IMR-90 (cell line): ENCODE measurements around the gene TIAM1. TPM values are rescaled to one million over a fixed set of nuclear protein-coding genes. Genes with fewer than 3 reads are reported as not detected.

Experiments
- ATAC-seq: fragments of 200-7000 bp; cut with Tn5 transposase; 2 replicates; pipeline ENCODE4 v1.9.1; 2020; ENCODE audit warnings: low read depth, mild to moderate bottlenecking, moderate library complexity
- BruUV-seq: library from RNA; stranded (reverse); fragments of 400-500 nt; replicated peaks from 2 replicates; lab custom pipeline; 2021; lab: Mats Ljungman, UMichigan
- CTCF ChIA-PET: fragments of 300-600 bp; formaldehyde crosslinking; extraction: SDS; loops from one replicate; lab custom pipeline; 2021; ENCODE audit warnings: antibody characterized with exemption; lab: Yijun Ruan, JAX
- POLR2A ChIA-PET: fragments of 300-600 bp; sonication (Branson Sonifier 250); formaldehyde crosslinking; loops from one replicate; lab custom pipeline; 2022; ENCODE audit warnings: antibody characterized with exemption; ENCODE audit not compliant: unreplicated experiment; lab: Charles Lee
- DNase-seq: peaks from one replicate; pipeline ENCODE4 v3.0.0; 2013
- H2AFZ ChIP-seq: replicated peaks from 2 replicates; pipeline ENCODE3; 2013; ENCODE audit warnings: low read length, mild to moderate bottlenecking; ENCODE audit not compliant: poor library complexity
- H2AK5ac ChIP-seq: 2 replicates; pipeline ENCODE4 v1.6.1; 2013; ENCODE audit warnings: low read depth, low read length, inconsistent platforms
- H2AK9ac ChIP-seq: replicated peaks from 2 replicates; pipeline ENCODE3; 2013; ENCODE audit warnings: mild to moderate bottlenecking, low read depth, low read length, moderate library complexity; ENCODE audit not compliant: poor library complexity
- H2BK120ac ChIP-seq: 2 replicates; pipeline ENCODE4 v1.6.1; 2013; ENCODE audit warnings: low read depth, low read length, inconsistent platforms
- H2BK15ac ChIP-seq: 3 replicates; pipeline ENCODE4 v1.6.1; 2013; ENCODE audit warnings: low read depth, low read length, inconsistent platforms
- H2BK20ac ChIP-seq: 2 replicates; pipeline ENCODE4 v1.6.1; 2013; ENCODE audit warnings: low read depth, mild to moderate bottlenecking, inconsistent platforms, low read length, moderate library complexity
- H2BK5ac ChIP-seq: 2 replicates; pipeline ENCODE4 v1.6.1; 2013; ENCODE audit warnings: mild to moderate bottlenecking, low read depth, low read length, inconsistent platforms; ENCODE audit not compliant: poor library complexity, severe bottlenecking
- H3K14ac ChIP-seq: replicated peaks from 2 replicates; pipeline ENCODE4 v1.6.1; 2013; ENCODE audit warnings: low read depth, low read length, inconsistent platforms
- H3K18ac ChIP-seq: 2 replicates; pipeline ENCODE4 v1.6.1; 2013; ENCODE audit warnings: low read depth, low read length, control low read depth
- H3K23ac ChIP-seq: 2 replicates; pipeline ENCODE4 v1.6.1; 2013; ENCODE audit warnings: low read depth, low read length, inconsistent platforms
- H3K27ac ChIP-seq: 2 replicates; pipeline ENCODE4 v1.5.1; 2013; ENCODE audit warnings: mild to moderate bottlenecking, control low read depth, low read length; ENCODE audit not compliant: insufficient read depth
- H3K27me3 ChIP-seq: 2 replicates; pipeline ENCODE4 v1.6.1; 2013; ENCODE audit warnings: low read length; ENCODE audit not compliant: control insufficient read depth, insufficient read depth
- H3K36me3 ChIP-seq: 2 replicates; pipeline ENCODE4 v1.6.1; 2013; ENCODE audit warnings: low read length, mixed read lengths; ENCODE audit not compliant: control insufficient read depth, insufficient read depth
- H3K4ac ChIP-seq: 2 replicates; pipeline ENCODE4 v1.6.1; 2013; ENCODE audit warnings: low read depth, low read length, inconsistent platforms
- H3K4me1 ChIP-seq: 2 replicates; pipeline ENCODE4 v1.6.1; 2013; ENCODE audit warnings: low read length, mixed read lengths; ENCODE audit not compliant: control insufficient read depth, insufficient read depth
- H3K4me2 ChIP-seq: 2 replicates; pipeline ENCODE4 v1.6.1; 2013; ENCODE audit warnings: low read depth, mild to moderate bottlenecking, control low read depth, low read length, moderate library complexity
- H3K4me3 ChIP-seq: 2 replicates; pipeline ENCODE4 v1.5.1; 2013; ENCODE audit warnings: low read depth, mild to moderate bottlenecking, control low read depth, low read length, moderate library complexity; ENCODE audit not compliant: insufficient read depth
- H3K56ac ChIP-seq: 2 replicates; pipeline ENCODE4 v1.6.1; 2013; ENCODE audit warnings: low read length, inconsistent platforms; ENCODE audit not compliant: insufficient read depth; ENCODE audit errors: extremely low read depth
- H3K79me1 ChIP-seq, 2 experiments: 2 replicates each; pipeline ENCODE4 v1.6.1; 2013; ENCODE audit warnings: low read length in 2 of 2, inconsistent platforms in 1 of 2, low read depth in 1 of 2
- H3K9ac ChIP-seq: 2 replicates; pipeline ENCODE4 v1.6.1; 2013; ENCODE audit warnings: low read depth, low read length, control low read depth
- H3K9me1 ChIP-seq: 2 replicates; pipeline ENCODE4 v1.6.1; 2013; ENCODE audit warnings: low read length, inconsistent platforms; ENCODE audit not compliant: insufficient read depth
- H3K9me3 ChIP-seq: 2 replicates; pipeline ENCODE4 v1.6.1; 2013; ENCODE audit warnings: low read length; ENCODE audit not compliant: control insufficient read depth, insufficient read depth
- H4K20me1 ChIP-seq: 2 replicates; pipeline ENCODE4 v1.6.1; 2013; ENCODE audit warnings: low read length, inconsistent platforms; ENCODE audit not compliant: insufficient read depth
- H4K5ac ChIP-seq: 2 replicates; pipeline ENCODE4 v1.6.1; 2013; ENCODE audit warnings: mild to moderate bottlenecking, low read depth, low read length, control low read depth
- H4K8ac ChIP-seq, 2 experiments: 2 replicates each; pipeline ENCODE4 v1.6.1; 2013; ENCODE audit warnings: low read depth in 2 of 2, low read length in 2 of 2, control low read depth in 1 of 2, inconsistent platforms in 1 of 2
- H4K91ac ChIP-seq: 2 replicates; pipeline ENCODE4 v1.6.1; 2013; ENCODE audit warnings: low read depth, low read length, inconsistent platforms; ENCODE audit not compliant: insufficient read depth
- BHLHE40 ChIP-seq: fragments of 150-350 bp; IDR thresholded peaks from 2 replicates; pipeline ENCODE4 v1.6.1; 2016; ENCODE audit warnings: mild to moderate bottlenecking, low read depth, low read length
- CEBPB ChIP-seq: IDR thresholded peaks from 2 replicates; pipeline ENCODE4 v1.6.1; 2012; ENCODE audit warnings: low read depth, low read length, improper control_type of control experiment
- CHD1 ChIP-seq: IDR thresholded peaks from 2 replicates; pipeline ENCODE4 v1.6.1; 2012; ENCODE audit warnings: low read depth, low read length, improper control_type of control experiment
- CTCF ChIP-seq: conservative IDR thresholded peaks from 2 replicates; pipeline ENCODE4 v1.5.1; 2012; ENCODE audit warnings: mild to moderate bottlenecking, low read depth, low read length, improper control_type of control experiment
- FOS ChIP-seq: fragments of 150-350 bp; IDR thresholded peaks from 2 replicates; pipeline ENCODE4 v1.6.1; 2016; ENCODE audit warnings: low read depth, low read length
- MAFK ChIP-seq: IDR thresholded peaks from 2 replicates; pipeline ENCODE4 v1.6.1; 2012; ENCODE audit warnings: low read depth, low read length, improper control_type of control experiment
- MAZ ChIP-seq: IDR thresholded peaks from 2 replicates; pipeline ENCODE4 v1.6.1; 2012; ENCODE audit warnings: low read depth, mild to moderate bottlenecking, low read length, improper control_type of control experiment, moderate library complexity, borderline replicate concordance
- MXI1 ChIP-seq: IDR thresholded peaks from 2 replicates; pipeline ENCODE4 v1.6.1; 2012; ENCODE audit warnings: low read depth, mild to moderate bottlenecking, low read length, moderate library complexity, borderline replicate concordance
- NFE2L2 ChIP-seq: fragments of 150-350 bp; IDR thresholded peaks from 2 replicates; pipeline ENCODE4 v1.6.1; 2016; ENCODE audit warnings: low read depth, mild to moderate bottlenecking, low read length
- POLR2A ChIP-seq: IDR thresholded peaks from 2 replicates; pipeline ENCODE4 v1.6.1; 2012; ENCODE audit warnings: mild to moderate bottlenecking, low read depth, low read length
- RAD21 ChIP-seq: IDR thresholded peaks from 2 replicates; pipeline ENCODE4 v1.6.1; 2012; ENCODE audit warnings: low read length, improper control_type of control experiment
- RCOR1 ChIP-seq: IDR thresholded peaks from 2 replicates; pipeline ENCODE4 v1.6.1; 2012; ENCODE audit warnings: mild to moderate bottlenecking, low read length, improper control_type of control experiment; ENCODE audit not compliant: insufficient replicate concordance
- RFX5 ChIP-seq: IDR thresholded peaks from 2 replicates; pipeline ENCODE4 v1.8.0; 2012; ENCODE audit warnings: low read depth, mild to moderate bottlenecking, low read length, moderate library complexity
- SMC3 ChIP-seq: fragments of 150-350 bp; IDR thresholded peaks from 2 replicates; pipeline ENCODE4 v1.6.1; 2016; ENCODE audit warnings: low read depth, mild to moderate bottlenecking, antibody characterized with exemption, low read length, moderate library complexity
- USF2 ChIP-seq: fragments of 150-350 bp; IDR thresholded peaks from 2 replicates; pipeline ENCODE4 v1.6.1; 2017; ENCODE audit warnings: mild to moderate bottlenecking, antibody characterized with exemption, low read length, low read depth
- WGBS, 2 experiments: methylation state at CpG; one replicate each; pipeline versions ENCODE4 v1.1.5 to v1.1.7; 2013; ENCODE audit warnings: missing lambda C conversion rate in 2 of 2; ENCODE audit not compliant: insufficient read length in 1 of 2; ENCODE audit errors: extremely low coverage in 2 of 2; 5-methylcytosine and 5-hydroxymethylcytosine counted together
- dilution Hi-C: fragments of 300-500 bp; cut with HindIII; formaldehyde crosslinking; loops from one replicate; pipeline ENCODE4 v1.14.3; 2018; ENCODE audit warnings: low sequenced_read_pairs; ENCODE audit not compliant: unreplicated experiment
- in situ Hi-C: fragments of 300-500 bp; cut with MboI; formaldehyde crosslinking; loops from 3 replicates; pipeline ENCODE4 v1.14.3; 2019; ENCODE audit warnings: low sequenced_read_pairs, inconsistent platforms, mixed read lengths
- intact Hi-C: fragments of 100-400 bp; cut with micrococcal nuclease; formaldehyde crosslinking; loops from 2 replicates; pipeline ENCODE4 v1.10.0; 2022
- polyA plus RNA-seq, 3 experiments: library from polyadenylated mRNA; depleted of rRNA; stranded (reverse); fragments of >200 nt; gene quantifications; 2 replicates each; pipeline ENCODE4 v1.2.3, GENCODE V29; 2012; ENCODE audit warnings: low replicate concordance in 1 of 3
- total RNA-seq: library from RNA; depleted of rRNA; stranded (reverse); fragments of >200 nt; gene quantifications from 2 replicates; pipeline ENCODE4 v1.2.3, GENCODE V29; 2012
- TF ChIP-seq, protein P1 (sequence below): fragments of 150-350 bp; IDR thresholded peaks from 2 replicates; pipeline ENCODE4 v1.6.1; 2016; ENCODE audit warnings: low read depth, mild to moderate bottlenecking, low read length, moderate library complexity, borderline replicate concordance

The TIAM1 gene
- total and polyA plus RNA-seq, 2 of the 4 experiments (the other 2 are of a cell fraction), result 2.9 to 9.3 TPM

DNA sequence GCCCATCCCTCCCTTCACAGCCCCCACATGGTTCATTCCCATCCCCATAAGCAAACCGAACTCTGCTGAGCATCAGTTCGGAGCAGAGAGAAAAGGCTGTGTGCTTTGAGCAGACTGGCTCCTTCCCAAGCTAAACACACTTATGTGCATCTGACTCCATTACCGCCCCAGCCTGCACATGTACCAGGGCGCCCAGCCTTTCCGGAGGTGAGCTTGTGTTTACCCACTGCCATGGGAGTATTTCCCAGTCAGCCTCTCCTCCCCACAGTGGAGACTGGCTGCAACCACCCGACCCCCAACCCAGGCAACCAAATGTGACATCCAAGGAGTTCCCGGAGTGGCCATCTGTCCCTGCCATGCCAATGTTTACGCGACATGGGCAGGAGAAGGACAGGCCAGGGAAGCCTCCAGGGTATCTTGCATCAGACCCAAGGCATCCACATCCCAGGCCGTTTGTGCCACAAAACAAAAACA is 9.4 kb downstream of the TIAM1 start:
- Histone ChIP-seq H2BK15ac (no peak overlapping the region), H3K4me2 (no peak overlapping the region), H4K8ac (no peak overlapping the region), H3K36me3 (no peaks in the 10 kb centered on the region), H3K79me1 (no peaks in the 10 kb centered on the region), H3K56ac (no peak overlapping the region), H3K18ac (no peak overlapping the region), H3K27me3 (peaks cover 8% of the 10 kb centered on the region; the same call in 1 of the 2 replicates), H2BK5ac (no peak overlapping the region), H3K9ac (no peak overlapping the region), H4K91ac (no peak overlapping the region), H3K9me1 (peaks cover 10% of the 10 kb centered on the region), H2AK9ac (no peak overlapping the region), H2AK5ac (no peak overlapping the region), H3K4me3 (no peak overlapping the region), H3K4me1 (peaks cover 7% of the 10 kb centered on the region), H4K20me1 (no peaks in the 10 kb centered on the region; the same call in 1 of the 2 replicates), H2BK120ac (no peak overlapping the region), H4K5ac (no peak overlapping the region), H3K9me3 (no peaks in the 10 kb centered on the region), H3K4ac (no peak overlapping the region), H3K14ac (no peak overlapping the region), H2BK20ac (no peak overlapping the region), H3K27ac (no peak overlapping the region), H2AFZ (no peak overlapping the region), H3K23ac (no peak overlapping the region)
- CTCF ChIA-PET, result interaction anchor here (0.6 to 1.8 kb wide), 2 partner anchors 10 to 13 kb away, joined by 3 to 6 read pairs; no protein-coding TSS in a partner anchor
- ATAC-seq (no peak), DNase-seq (no peak)
- dilution Hi-C loops, result no loop called here
- 90% methylated on average over 2 of the region's 10 CpGs; no CpG with 5 or more reads in 1 of the 2 experiments for WGBS, 2 experiments
- in situ Hi-C loops, result no loop called here
- TF ChIP-seq USF2 (no peak), MAFK (no peak), NFE2L2 (no peak), CEBPB (no peak), RAD21 (no peak), MXI1 (no peak), SMC3 (no peak), FOS (no peak), MAZ (no peak), RCOR1 (no peak), CHD1 (no peak), CTCF (no peak), RFX5 (no peak), BHLHE40 (no peak), POLR2A (no peak)
- TF ChIP-seq, protein P1, sequence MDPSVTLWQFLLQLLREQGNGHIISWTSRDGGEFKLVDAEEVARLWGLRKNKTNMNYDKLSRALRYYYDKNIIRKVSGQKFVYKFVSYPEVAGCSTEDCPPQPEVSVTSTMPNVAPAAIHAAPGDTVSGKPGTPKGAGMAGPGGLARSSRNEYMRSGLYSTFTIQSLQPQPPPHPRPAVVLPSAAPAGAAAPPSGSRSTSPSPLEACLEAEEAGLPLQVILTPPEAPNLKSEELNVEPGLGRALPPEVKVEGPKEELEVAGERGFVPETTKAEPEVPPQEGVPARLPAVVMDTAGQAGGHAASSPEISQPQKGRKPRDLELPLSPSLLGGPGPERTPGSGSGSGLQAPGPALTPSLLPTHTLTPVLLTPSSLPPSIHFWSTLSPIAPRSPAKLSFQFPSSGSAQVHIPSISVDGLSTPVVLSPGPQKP, result no peak
- no TSS peak for BruUV-seq
- intact Hi-C loops, result no loop called here
- POLR2A ChIA-PET, result no interaction called here
